Activated T-cell treated with anti-CD3 and anti-CD28 coated beads for 48 hours (primary cell): ENCODE measurements around the gene CPN2.

Experiments used
- DNase-seq: peaks from one replicate; pipeline ENCODE4 v3.0.0-alpha.2; 2020; ENCODE audit warnings: low read depth

The CPN2 gene

DNA sequence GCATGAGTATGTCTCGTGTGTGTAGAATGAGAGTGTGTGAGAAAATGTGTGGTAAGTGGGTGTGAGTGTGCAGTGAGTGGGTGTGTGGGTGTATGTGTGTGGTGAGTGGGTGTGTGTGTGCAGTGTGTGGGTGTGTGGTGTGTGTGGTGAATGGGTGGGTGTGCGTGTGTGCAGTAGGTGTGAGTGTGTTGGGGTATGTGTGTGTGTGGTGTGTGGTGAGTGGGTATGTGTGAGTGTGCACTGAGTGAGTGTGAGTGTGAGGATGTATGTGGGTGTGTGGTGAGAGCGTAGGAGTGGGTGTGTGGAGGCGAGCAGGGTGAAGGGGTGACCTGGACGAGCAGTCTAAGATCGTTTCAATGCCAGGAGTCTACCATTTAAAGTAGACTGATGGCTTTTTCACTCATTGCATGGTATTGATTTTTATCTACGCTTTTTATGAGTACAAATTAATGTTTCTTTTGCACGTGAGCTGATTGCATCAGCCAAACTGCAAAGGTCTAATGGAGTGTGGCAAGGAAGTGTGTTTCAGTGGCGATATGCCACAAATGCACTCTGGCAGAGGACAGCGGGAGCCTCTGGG, 1.6 kb upstream of the CPN2 start:
- DNase-seq: no peak

GRCh38 chr3:194351952-194352536, 916 bp upstream of the CPN2 start:
- no peak for DNase-seq

GRCh38 chr3:194350726-194351071, 429 bp downstream of the CPN2 start:
- DNase-seq: no peak

DNA sequence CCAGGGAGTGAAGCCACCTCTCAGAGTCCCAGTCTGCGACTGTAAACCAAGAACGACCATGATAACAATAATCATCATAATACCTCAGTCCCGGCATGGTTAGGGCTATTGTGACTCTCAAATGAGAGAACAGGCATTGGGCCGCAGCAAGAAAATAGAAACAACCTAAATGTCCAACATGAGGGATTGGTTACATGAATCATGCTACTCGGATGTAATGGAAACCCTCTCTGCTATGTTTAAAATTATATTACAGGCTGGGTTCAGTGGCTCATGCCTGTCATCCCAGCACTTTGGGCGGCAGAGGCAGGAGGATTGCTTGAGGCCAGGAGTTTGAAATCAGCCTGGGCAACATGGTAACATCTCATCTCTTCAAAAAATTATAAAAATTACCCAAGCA, 2.8 kb downstream of the CPN2 start:
- DNase-seq: no peak

DNA sequence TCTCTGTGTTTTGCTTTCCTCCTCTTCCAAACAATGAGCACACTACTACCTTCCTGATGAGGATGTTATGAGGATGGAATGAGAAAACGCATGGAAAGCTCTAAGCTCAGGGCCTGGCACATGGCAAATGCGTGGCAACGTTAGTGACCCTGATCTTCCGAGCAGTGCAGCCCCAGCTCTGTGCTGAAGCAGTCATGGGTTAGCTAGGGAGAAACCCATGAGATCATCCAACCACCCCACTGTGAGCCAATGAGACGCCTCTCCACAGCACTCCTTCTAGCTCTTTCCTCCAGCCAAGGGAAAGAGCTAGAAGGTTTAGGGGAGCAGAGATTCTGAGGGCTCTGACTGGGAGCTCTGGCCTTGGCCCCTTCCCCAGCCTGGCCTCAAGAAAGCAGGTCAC, 4.5 kb downstream of the CPN2 start:
- DNase-seq: no peak

DNA sequence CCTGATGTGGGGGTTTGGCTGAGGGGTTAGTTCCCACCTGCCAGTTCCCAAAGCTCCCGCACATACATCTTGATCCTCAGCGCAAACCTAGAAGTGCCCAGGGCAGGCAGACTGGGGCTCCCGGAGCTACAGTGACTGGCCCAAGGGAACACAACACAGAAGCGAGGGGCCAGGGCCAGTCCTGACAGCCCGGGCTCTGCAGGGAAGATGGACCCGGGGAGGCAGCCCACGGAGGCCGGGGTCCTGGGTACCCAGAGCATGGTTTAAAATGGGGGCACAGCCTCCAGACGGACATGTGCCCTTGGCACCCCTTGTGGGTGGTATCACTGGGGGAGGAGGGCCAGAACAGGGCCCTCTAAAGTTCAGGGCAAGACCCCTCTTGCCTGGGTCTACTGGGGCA, 5.1 kb downstream of the CPN2 start:
- no peak for DNase-seq

DNA sequence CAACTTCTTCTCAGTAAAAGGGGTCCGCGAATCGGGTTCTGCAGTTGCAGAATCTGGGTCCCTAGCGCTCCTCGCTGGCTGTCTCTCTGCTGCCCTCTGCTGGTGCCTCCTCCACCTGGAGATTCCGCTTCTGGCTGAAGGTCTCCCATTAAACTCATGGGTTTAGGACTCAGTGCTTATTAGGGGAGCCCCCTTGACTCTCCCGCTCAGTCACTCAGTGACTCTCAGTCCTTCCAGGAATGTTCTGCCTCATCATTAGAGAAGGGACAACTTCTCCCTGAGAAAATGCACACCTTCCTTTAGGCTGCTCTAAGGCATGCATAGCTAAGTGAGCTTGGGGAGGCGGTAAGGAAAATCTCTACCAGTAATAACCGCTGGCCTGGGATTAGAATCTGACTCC, 7.1 kb downstream of the CPN2 start:
- peak; percentile 55 for DNase-seq

GRCh38 chr3:194343561-194343893, 7.6 kb downstream of the CPN2 start:
- DNase-seq: no peak

DNA sequence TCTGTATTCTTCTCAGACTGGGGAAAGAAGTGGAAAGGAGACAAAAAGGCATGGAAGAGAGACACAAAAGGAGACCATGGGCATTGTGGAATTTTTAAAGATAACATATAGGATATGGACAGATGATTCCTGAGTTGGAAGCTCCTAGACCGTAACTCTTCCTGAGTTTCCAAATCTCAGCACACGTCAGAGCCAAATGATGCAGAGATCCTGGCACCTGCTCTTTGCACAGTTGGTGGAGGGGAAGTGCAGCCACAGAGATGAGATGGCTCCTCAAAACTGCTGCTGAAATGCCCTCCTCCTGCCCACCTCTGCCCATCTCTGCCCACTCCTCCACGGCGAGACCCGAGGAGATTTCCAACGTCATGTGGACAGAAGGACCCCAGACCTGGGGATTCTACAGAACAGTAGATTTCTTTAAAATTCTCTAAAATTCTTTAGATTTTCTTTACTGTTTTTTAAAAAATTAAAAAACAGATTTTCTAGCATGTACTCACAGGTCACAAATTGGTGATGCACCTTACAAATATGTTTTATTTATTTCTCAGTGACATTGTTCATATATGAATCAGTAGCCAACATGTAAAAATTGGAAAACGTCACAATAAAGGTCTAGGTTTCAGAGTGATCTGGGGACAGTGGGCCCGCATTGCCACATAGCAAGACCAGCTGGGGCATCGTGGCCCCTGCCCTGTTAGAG, 8.1 kb downstream of the CPN2 start:
- no peak for DNase-seq

DNA sequence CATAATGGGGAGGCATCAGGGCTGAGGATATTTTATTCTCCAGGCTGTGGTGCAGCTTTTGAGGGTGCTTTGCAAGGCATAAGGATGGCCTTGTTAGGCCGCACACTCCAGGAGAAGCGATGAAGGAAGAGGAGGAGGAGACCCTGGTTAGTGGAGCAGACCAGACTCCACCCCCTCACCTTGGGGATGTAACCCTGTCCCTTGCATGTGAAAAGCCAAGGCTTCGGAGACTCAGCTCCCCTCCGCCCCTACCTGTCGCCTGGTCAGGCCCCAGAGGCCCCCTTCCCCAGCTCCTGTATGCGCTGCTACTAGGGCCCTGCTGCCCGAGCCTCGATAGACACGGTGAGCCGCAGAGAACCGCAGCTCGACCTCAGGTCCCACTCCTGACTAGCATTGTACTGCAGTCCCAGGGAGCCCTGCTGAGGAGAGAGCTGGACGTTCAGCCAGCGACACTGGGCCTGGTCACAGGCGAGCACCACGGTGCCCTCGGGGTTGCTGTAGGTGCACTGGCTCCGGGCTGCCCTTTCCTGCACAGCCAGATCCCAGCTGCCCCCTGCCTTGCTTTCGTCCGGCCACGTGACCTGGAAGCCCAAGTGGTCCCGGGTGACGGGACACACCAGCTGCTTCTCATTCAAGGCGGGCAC, 10.2 kb downstream of the CPN2 start:
- DNase-seq: no peak

- DNase-seq: no peak
Observed at GRCh38 chr3:194339840-194340239, 11.3 kb downstream of the CPN2 start.

DNA sequence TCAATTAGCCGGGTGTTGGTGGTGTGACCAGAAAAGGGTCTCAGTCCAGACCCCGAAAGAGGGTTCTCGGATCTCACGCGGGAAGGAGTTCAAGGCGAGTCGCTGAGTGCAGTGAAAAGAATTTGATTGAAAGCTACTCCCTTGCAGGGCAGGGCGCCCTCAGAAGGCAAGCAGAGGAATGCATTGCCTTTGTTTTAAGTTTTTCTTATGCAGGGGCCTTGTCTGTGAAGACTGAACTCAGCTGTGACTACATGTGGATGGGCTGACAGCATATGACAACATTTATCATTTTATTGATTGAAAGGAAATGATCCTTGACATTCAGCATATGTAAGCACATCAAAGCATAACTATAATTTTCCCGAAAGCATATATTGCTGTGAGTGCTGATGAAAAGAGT, 11.8 kb downstream of the CPN2 start:
- DNase-seq: no peak

DNA sequence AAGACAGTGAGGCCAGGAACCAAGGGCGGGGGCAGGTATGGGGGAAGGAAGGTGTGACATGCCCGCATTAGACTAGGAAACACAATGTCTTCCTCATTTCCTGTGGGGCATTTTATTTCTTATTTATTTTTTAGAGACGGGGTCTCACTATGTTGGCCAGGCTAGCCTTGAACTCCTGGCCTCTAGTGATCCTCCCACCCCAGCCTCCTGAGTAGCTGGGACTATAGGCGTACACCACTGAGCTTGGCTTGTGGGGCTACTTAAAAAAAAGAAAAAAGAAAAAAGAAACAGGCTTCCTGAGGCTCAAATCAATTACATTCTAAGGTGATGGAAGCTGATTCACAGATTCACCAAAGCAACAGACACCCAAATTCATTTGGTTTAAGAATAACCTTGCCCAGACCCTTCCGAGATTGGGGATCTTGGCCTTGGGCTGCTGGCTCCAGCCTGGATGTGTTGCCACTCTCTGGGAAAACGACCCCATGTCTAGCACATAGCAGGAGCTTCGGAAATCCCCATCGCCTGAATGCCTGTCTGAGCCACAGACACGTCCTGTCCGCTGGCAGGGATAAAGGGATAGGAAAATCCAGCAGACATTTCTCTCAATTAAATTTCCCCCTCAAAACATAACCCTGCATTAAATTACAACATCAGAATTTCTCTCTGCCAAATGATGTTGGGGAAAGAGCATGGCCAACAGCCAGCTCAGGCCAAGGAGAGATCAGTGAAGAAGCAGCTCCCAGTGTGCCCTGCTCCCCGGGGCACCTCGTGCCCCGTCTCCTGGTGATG, 13.0 kb downstream of the CPN2 start:
- no peak for DNase-seq

GRCh38 chr3:194336601-194337355, 14.3 kb downstream of the CPN2 start:
- DNase-seq: no peak

DNA sequence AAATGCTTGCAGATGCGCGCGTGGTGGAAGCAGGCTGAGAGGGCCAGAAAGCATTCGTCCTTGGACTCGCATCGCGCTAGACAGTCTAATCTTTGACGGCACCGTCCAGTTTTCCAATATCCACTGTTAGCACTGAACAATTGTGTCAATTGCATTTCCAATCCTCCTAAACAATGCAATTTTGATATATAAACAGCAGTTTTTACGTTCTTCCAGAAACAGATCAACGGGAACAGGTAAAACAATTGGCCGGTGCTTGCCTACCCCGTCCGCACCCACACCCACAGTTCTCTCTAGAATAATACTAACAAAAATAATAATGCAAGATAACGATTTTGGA, 17.2 kb downstream of the CPN2 start:
- no peak for DNase-seq

DNA sequence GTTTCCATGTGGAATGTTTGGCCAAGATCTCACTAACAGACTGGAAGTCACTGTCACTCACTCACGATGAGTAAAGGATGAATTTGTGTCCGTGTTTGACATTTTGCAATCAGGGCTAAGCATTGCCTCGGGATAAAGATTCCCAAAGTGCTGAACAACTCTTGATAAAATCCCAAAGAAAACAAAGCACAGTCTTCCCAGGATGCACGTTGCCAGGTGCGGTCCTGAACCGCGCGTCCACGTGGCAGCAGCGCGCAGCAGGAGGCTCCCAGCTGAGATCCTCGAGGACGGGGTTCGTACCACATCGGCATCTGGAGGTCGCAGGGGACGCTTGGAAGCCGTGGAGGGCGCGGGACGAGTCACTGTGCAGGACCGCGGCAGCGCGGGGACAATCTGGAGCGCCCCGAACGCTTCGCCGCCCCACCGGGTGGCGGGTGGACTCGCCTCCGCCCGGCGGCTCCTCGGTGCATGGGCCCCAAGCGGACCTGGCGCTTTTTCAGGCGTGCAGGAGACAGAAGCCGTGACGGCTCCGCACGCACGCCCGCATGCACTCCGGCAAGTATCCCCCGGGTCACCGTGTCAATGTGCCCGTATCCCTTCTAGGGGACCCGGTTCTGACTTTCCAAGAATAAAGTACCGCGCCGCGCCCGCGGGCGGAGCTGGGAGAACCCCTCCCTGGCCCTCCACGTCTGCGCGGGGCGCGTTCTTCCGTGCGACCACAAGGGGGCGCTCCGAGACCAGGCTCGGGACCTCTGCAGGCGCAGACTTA, 17.7 kb downstream of the CPN2 start:
- peak; percentile 86 for DNase-seq

DNA sequence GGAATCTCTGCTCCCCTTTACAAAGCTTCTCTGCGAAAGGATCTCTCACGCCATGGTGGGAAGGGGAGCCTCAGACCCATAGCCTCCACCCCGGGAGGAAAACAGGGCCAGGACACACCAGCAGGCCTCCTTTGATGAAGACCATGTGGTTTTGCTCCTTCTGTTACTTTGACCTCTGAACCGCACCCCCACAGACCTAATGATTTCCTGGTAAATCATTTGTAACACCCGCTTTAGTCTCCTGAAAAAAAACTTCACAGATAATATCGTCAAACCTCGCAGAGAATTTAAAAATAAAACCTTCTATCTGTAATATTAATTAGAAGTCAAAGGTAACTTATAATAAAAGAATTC, 18.3 kb downstream of the CPN2 start:
- no peak for DNase-seq

DNA sequence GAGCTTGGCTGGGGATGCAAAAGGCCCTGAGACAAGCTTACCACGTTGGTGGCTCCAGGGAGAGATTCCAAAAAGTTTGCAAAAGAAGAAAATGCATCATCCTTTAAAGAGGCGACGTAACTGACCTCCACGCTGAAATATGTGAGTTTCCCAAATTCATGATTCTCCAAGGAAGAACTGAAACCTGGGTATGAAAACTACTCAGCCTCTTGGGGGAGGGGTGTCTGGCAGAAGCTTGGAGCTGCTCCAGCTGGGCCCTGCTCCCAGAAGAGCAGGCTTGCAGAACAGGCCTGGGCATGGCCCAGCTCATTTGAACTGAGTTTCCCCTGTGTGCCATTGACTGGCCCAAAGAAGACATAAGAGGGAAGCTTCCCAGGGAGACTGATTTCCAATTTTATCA, 20.5 kb downstream of the CPN2 start:
- DNase-seq: no peak

DNA sequence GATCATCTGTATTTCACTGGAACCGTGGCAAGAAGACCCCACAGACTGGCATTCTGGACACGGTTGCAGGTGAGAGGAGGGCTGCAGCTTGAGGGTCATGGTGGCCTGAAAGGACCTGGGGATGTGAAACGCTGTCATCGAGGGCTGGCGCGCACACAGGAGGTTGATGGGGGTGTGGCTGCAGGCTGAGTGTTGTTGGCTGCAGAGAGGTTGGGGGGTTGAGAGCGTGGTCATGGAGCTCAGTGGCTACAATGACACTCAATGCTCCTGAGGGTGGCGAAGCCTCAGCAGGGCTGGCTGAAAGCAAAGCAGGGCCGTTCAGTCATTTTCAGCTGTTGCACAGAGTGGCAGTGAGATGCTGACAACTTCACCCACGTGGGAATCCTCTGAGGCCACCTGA, 21.0 kb downstream of the CPN2 start:
- no peak for DNase-seq

DNA sequence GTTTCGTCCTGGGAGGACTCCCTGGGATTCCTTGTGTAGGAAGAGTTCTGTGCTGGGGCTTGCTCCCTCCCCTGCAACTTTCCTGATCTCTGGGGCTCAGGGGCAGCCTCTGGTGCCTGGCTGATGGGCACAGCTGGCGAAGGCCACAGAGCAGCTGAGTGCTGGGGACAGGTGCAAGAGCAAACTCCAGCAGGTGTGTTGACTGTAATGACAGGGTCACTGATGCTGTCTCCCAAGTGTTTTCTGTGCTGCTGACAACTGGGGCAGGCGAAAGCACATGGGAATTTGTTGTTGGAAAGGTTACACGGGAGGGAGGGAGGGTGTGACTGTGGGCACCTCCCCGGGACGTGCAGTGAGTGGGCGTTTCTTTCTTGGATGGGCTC, 21.6 kb downstream of the CPN2 start:
- DNase-seq: no peak

GRCh38 chr3:194328942-194329582, 22.1 kb downstream of the CPN2 start:
- DNase-seq: no peak
